SK-N-MC (cell line): ENCODE measurements around the gene LITAF.

Experiments
- EZH2 ChIP-seq: fragments of 200-600 bp; sonication (generic); IDR thresholded peaks from one replicate; pipeline ENCODE4 v1.6.1; 2017; ENCODE audit warnings: antibody characterized with exemption
- POLR2AphosphoS5 ChIP-seq: IDR thresholded peaks from 2 replicates; pipeline ENCODE4 v1.6.1; 2012; ENCODE audit warnings: mild to moderate bottlenecking, low read depth, low read length, borderline replicate concordance

- TF ChIP-seq EZH2 = no peak
- TF ChIP-seq POLR2AphosphoS5 = no peak
These were observed 15.9 kb downstream of the LITAF start for GRCh38 chr16:11570806-11571205.
